ENCODE results near the gene PPP3CA.
A peak's percentile ranks its signal among the peaks of the same experiment; 100 is the strongest.
"Not testable (repeated sequence)": the region's sequence is repeated elsewhere in the genome, so short reads cannot be mapped to it uniquely, and the experiment has no call there.

Gene PPP3CA

DNA sequence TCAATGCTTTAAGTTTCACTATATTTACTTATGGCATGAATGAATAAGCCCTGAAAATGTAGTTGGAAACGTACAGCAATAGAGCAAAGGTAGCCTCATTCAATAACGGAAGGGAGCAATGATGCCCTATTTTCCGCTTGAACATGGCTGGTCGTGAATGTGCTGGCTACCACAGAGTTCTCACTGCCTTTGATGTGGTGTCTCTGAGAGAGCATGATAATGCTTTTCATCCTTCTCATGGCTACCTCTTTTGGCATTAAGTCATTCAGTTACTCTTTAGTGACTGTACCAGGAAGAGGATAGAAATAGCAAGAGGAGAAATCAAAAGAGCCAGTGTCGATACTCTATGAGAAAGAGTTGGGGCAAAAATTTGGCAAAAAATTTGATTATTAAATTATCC is 308.0 kb downstream of the PPP3CA start:
- DNase-seq = peak; percentile 5

DNA sequence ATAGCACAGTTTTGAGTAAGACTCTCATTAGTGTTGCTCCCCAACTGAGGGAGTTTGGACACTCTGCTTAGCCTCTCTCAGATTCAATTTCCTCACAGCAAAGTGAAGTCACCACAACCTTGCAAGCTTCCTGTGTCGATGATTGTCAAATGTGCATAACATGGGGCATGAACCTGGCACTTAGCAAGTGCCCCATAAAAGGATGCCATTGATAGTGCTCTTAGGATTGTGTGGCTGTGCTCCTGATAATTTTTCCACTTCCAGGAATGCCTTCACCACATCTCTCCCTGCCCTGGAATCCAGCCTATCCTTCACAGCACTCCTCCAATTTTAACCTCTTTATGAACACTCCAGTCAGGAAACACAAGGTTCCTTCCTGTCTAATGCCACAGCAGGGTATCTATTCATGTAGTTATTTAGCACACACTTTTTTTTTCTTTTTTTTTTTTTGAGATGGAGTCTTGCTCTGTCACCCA is 309.4 kb downstream of the PPP3CA start:
- DNase-seq = no peak

DNA sequence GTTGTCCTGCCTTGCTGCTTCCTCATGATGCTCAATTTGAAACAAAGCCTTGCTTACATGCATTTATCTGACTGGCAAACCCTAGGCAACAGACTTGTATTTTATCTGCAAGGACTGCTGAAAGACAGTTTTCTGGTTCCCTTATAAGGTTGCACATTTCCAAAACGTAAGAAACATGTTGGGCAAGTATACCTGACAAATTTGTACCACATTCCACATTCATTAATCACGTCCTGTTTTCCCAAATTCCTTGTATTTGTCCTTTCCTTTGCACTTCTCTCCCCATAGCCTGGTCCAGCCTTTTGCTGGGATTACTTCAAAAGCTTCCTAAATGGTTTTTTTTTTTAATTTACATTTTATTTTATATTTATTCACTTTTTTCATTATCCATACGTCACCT is 310.1 kb downstream of the PPP3CA start:
- DNase-seq = no peak

DNA sequence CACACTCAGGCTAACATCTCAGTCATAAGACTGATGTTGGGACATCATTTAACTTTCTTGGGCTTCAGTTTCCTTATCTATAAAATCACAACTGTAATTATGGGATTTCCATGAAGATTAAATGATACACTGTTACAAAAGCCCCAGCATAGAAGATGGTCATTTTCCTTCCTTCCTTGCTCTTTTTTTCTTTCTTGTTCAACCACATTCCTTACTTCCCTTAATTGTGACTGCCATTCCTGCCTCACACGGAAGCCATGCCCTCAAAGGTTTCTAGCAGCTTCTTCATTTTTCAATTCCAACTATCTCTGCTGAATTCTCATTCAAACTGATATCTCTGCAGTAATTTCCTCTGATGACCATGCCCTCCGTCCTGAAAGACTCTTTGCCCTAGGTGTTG is 311.8 kb downstream of the PPP3CA start:
- DNase-seq = no peak

DNA sequence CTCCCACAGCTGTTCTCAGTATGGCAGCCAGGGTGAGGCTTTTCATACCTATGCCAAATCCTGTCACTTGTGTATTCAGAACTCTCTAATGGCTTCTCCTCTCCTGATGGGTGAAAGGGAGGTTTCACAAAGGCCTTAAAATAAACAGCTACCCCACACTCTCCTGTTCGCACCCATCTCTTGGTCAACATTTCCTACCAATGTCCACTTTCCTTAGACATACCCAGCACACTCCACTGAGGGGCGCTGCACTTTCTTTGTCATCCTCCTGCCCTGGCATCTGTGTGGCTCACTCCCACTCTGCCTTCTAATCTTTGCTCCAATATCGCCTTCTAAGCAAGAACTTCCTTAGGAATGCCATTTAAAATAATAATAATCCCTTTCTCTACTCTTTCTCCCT is 313.3 kb downstream of the PPP3CA start:
- no peak for DNase-seq

DNA sequence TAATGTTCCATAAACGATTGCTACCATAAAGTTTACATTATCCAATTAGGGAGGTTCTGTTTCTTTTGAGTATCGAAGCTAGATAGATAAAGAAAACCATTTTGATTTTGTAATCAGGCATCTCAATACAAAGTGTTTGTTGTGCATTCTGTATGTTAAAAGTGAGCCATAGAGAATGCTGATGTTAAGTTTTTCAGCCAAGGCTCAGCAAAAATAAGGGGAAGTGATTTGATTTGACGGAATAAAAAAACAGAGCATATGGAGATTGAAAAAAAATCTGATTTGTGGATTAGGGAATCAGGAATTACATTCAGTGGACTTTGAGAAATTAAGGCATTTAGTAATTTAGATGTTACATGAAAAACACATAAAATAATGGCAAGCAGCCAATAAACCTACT is 314.8 kb downstream of the PPP3CA start:
- no peak for DNase-seq

DNA sequence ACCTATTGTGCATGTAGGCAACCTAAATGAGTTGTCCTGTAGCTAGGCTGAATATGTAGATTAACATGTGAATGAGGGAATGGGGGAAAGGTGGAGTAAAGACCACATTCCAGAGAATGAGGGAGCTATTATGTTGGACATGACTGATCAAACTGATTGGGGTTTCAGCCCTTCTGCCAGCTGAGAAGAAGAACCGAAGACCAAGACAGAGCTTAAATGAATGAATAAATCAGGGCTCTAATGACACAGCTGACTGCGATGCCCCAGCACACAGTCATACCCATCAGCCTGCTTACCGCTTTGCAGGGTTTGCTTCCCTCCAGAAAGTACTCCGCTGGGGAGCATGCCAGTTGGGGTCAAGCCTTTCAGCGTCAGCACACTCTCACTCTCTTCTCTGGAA is 315.4 kb downstream of the PPP3CA start:
- no peak for DNase-seq

DNA sequence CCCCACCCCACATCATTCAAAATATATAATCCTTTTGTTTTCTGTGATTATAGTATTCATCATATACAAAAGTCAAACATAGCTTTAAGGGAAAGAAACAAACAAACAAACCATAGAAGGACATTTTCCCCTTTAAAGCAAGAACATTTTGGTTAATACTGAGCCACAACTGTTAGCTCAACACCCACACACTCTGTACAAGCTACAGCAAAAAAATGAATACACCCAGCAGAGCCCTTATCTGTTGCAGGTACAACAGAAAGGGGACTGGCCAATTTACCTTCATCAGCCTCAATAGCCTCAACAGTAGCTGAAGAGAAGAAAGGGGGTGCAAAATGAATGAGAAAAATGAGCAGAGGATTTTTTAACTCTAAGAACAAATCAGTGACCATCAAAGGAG is 318.4 kb downstream of the PPP3CA start:
- DNase-seq = no peak

DNA sequence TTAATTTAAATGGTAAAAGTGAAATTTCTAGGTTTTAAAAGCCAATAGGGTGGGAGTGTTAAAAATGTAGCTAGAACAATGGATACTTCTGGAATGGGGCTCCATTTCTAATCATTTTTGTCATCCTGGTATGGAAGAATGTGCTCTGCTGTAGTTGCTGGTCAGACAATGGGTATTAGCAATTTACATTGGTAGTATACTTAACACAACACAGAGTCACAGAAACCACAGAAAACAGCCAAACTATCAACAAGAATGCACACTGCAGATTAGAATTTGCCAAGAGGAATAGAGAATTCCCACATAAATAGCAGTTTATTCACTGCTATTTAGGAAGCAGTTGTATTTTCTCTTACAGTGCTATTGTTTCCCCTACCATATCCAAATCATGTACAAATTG is 319.6 kb downstream of the PPP3CA start:
- no peak for DNase-seq

DNA sequence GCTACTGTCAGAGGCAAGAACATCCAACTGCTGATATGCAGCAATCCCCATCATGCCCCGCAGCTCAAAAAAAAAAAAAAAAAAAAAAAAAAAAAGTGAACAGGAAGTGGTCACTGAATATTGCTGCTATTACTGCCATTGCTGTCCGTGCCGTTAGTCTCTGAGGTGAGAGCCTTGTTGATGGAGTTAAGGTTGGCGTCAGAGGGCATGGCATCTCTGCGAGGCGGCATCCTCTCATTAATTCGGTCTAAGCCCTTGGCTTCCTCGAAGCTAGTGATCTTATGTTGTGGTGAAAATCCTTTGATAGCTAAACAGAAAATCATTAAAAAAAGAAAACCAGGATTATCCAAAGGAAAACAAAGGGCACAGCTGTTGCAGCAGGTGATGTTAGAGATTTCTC is 321.6 kb downstream of the PPP3CA start:
- DNase-seq = no peak

DNA sequence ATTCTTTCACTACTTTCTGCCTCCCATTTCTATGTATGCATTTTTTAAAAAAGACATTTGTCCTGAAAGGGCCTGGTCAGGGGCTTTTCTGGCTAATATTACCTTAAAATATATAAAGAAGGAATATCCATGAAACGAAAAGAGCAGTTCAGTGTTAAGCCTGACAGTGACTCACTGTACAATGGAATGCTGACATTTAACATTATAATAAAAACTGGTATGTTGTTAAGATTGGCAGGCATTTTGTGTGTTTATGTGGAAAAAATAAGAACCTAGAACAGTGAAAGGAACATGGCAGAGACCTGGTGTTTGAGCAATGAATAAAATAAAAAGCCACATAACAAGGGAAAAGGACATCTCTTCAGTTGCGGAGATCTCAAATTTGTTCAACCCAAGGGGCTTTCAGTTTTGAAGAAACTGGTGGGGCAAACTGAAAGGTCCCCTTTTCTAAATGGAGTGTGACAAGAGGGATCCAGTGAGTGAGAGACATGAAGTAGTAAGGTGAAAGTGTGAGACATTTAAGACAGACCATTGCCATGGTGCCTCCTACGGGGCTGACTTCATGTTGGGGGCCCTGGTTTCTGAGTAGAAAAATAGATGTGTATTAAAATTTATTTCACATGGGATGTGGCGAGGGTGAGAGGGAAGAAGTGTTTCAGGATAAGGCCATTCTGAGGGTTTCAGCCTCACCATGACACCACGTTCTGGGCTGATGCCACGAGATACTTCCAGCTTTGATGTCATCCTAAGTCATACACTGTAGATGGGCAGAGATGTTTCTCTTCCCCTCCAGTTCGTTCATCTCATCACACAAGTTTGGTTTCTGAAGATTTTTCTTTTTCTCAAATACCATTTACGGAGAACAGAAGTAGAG is 324.9 kb downstream of the PPP3CA start:
- DNase-seq = no peak

DNA sequence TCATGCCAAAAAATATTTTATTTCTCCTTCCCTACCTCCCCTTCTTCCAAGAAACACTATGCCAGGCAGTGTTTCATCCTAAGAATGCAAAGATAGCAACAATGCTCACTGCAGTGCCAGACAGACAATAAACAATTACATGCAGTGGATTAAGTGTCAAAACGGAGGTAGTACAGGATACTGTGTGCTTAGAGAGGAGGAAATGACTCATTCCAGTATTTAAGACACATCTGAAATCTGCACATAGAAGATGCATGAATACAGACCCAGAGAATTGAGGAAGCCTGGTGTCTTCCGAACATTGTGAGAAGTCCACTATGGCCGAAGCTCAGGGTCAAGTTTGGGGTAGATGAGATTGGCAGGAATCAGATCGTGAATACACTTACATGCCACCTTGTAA is 326.4 kb downstream of the PPP3CA start:
- no peak for DNase-seq

DNA sequence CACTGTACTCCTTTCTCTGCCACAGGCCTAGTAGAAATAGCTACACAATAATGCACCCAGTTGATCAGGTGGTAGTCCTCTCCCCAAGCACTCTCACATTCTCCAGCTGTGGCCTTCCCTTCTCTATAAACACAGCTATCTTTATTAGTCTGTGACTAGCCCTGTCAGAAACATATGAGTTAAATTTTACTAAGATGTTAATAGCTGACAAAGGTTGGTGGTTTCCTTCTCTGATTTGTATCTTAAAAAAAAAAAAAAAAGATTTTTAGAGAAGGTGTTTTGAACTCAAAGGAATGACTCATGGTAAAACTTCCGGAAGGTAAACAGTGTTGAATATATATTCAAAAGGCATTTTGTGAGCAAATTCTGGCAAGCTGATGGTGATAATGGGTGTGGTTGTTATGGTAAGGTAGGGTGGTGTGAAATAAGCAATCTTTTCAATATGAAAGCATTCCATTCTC is 327.4 kb downstream of the PPP3CA start:
- peak; percentile 8 for DNase-seq

DNA sequence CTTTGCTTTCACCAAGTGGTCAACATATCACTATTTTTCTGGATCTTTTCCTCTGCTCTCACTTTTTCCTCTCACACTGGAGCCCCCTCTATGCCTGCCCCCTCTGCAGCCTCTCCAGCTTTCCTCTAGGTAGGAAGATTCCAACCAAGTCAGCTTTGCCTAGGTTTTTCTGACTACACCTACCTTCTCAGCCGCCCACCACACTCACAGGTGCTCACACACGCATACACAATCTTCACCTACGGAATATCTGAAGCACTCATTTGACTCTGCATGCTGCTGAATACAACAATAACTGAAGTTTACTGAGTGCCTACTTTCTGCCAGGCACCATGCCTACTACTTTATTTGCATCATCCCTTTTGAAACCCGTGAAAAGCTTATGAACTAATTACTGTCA is 328.0 kb downstream of the PPP3CA start:
- no peak for DNase-seq

DNA sequence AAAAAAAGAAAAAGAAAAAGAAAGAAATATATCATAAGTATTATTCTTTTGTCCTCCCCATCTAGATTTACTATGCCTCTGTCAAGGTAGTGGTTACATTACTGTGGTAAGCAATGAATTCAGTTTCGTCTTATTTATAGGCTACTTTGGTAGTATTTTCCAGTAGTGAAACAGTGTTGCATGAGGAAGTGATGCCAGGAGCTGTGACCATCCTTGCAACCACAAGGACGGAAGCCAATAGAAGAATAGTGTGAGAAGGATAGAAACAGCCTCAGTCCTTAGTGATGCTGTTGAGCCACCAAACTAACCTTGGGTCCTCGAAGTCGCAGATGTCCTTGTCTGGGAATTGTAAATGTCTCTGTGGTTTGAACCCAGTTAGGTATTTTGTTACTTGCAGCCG is 328.5 kb downstream of the PPP3CA start:
- DNase-seq = no peak

DNA sequence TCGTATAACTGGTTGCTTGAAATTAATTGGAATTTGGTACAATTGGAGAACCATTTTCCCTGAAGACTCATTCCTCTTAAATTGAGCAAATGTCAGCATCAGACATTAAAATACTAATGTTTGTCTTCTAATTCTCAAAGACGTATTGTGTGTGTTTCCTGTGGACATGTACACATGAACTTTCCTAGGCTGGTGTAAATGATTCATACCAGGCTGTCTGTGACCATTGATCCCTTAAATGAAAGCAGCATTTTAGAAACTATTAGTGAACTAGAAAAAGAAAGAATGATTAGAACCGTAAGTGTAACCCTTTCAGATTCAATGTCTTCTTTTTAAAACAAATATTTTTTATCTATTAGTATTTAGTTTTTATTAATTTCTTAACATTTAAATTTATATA is 332.9 kb downstream of the PPP3CA start:
- no peak for DNase-seq

DNA sequence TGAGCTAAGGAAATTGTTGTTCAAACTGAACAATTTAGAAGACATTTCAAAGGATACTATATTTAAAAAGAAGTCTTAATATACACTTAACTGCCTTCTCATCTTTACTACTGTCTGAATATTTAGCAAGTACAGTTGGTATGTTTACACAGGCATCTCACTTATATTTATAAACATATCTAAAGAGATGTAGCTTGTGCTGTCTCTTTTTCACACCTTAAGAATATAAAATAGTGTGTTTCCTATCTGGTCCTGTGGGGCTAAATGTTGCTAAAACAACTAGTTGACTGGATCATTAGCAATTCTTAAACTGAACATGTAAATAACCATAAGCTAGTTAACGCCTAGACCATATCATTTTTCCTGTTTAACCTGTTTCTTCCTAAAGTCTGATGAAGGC is 336.3 kb downstream of the PPP3CA start:
- no peak for DNase-seq

DNA sequence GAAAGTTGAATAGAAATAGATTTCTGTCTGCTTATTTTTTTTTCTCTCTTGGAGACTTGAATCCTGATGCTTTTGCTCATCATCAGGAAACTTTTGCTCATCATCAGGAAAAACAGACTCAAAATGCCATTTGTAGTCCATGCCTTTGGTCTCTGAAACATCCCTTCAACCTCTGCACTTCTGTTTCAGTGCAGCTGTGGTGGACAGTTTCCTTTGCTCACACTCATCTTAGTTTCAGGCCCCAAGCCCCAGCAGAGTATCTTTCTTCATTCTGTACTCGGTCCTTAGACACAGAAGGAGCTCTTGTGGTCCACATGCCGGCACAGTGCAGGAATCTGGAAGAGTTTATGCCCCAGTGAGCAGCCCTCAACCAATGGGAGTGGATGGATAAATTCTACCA is 337.9 kb downstream of the PPP3CA start:
- no peak for DNase-seq

DNA sequence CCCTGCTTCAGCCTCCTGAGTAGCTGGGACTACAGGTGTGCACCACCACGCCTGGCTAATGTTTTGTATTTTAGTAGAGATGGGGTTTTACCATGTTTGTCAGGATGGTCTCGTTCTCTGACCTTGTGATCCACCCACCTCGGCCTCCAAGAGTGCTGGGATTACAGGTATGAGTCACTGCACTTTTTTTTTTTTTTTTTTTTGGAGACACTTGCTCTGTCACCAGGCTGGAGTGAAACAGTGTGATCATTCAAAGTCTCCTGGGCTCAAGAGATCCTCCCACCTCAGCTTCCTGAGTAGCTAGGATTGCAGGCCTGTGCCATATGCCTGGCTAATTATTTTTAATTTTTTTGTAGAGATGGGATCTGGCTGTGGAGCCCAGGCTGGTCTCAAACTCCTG is 338.8 kb downstream of the PPP3CA start:
- DNase-seq = no peak

DNA sequence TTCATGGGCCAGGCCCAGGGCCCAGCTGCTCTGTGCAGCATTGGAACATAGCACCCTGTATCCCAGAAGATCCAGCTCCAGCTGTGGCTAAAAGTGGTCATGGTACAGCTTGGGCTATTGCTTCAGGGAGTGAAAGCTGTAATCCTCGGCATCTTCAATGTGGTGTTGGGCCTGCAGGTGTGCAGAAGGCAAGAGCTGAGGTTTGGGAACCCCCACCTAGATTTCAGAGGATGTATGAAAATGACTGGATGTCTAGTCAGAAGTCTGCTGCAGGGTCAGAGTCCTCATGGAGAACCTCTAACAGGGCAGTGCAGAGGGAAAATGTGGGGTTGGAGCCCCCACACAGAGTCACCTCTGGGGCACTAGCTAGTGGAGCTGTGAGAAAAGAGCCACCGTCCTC is 341.7 kb downstream of the PPP3CA start:
- no peak for DNase-seq

DNA sequence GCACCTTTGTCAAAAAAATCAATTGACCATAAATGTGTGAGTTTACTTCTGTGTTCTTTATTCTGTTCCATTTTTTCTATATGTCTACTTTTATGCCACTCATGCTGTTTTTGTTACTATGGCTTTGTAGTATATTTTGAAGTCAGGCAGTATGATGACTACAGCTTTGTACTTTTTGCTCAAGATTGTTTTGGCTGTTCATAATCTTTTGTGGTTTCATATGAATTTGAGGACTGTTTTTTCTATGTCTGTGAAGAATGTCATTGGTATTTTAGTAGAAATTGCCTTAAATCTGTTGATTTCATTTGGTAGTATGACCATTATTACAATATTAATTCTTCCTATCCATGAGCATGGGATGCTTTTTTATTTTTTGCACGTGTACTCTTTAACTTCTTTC is 346.8 kb downstream of the PPP3CA start:
- DNase-seq = no peak

DNA sequence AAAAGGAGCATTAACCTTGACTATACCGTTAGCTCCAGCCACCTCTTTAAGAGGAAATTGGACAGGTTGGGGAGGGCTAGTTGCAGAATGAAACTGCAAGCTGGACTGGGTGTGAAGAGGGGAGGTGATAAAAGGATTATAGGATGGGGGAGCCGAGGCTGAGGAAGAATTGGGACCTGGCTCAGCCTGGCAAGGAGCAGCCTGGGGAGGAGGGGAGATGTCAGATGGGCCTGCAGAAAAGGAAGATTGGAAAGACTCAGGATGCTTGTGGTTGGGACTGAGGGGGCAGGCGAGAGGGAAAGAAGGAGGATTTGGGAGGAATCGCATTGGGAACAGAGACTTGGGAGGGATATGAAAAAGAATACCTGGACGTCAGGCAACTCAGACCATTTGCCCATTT is 351.7 kb downstream of the PPP3CA start:
- no peak for DNase-seq

DNA sequence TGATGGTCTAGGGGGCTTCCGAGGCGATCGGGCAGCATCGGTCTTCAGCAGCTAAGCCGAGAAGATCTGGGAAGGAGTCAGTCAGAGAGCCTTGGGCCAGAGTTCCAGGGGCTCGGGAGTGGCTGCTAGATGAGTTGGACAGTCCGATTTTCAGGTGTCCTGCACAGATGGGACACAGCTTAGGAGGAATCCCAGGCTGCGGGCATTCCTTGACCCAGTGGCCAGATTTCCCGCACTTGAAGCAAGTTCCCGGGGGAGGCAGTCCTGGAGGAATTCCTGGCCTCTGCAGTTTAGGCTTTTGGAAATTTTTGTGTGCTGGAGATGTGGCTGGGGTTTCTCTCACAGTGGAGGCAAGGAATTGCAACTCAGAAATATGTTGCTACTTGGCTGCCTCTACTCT is 352.3 kb downstream of the PPP3CA start:
- DNase-seq = not testable (repeated sequence)

DNA sequence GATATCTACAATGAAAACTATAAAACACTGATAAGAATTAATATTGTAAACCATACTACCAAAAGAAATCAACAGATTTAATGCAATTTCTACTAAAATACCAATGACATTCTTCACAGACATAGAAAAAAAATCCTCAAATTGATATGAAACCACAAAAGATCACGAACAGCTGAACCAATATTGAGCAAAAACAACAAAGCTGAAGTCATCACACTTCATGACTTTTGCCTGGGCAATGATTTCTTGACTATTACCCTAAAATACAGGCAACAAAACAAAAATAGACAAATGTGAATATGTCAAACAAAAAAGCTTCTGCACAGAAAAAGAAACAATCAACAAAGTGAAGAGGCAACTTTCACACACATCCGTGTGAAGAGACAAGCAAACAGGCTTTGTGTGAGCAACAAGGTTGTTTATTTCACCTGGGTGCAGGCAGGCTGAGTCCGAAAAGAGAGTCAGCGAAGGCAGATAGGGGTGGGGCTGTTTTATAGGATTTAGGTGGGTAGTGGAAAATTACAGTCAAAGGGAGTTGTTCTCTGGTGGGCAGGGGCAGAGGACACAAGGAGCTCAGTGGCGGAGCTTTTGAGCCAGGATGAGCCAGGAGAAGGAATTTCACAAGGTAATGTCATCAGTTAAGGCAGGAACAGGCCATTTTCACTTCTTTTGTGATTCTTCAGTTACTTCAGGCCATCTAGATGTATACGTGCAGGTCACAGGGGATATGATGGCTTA is 355.8 kb downstream of the PPP3CA start:
- DNase-seq = not testable (repeated sequence)

All from effector CD4-positive, alpha-beta T cell (primary cell).